SIG-M5 (cell line): Measurements from ENCODE around the gene CDSN.
"Not testable (repeated sequence)": the region's sequence is repeated elsewhere in the genome, so short reads cannot be mapped to it uniquely, and the experiment has no call there.

ENCODE experiments used
- DNase-seq: peaks from one replicate; lab custom pipeline; 2025; lab: John Stamatoyannopoulos, UW

CDSN gene

GRCh38 chr6:31083742-31084354 lies 36.4 kb downstream of the CDSN start:
- no peak for DNase-seq

DNA sequence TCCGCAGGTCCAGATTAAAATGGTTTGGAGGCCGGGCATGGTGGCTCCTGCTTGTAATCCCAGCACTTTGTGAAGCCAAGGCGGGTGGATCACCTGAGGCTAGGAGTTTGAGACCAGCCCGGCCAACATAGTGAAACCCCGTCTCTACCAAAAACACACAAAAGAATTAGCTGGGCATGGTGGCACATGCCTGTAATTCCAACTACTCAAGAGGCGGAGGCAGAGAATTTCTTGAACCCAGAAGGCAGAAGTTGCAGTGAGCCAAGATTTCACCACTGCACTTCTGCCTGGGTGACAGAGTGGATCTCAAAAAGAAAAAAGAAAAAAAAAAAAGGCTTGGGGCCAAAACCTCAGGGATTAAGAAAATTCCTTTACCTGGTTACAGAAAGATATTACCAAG lies 38.4 kb downstream of the CDSN start:
- no peak for DNase-seq

GRCh38 chr6:31079656-31080261 lies 40.5 kb downstream of the CDSN start:
- DNase-seq = no peak

- no peak for DNase-seq
These were observed 43.6 kb downstream of the CDSN start for GRCh38 chr6:31076611-31077010.

GRCh38 chr6:31075528-31075927 lies 44.7 kb downstream of the CDSN start:
- no peak for DNase-seq

DNA sequence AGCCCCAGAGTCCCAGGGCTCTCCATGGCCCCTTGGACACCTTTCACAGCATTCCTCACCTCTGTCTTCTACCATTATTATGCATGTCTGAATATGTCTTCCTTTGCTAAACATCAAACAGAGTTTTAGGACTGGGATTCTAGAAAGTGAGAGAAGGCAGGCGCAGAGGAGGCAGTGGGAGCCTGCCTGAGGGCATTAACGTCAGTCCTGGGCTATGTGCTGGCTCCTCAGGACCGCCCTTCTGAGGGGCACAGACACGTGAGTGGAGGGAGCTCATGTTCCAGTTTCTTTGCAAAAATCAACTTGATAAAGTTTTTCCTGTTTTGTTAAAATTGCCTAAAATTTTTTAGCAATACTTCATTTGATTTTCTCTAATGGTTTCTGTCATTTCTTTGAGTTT lies 45.8 kb downstream of the CDSN start:
- DNase-seq = no peak

DNA sequence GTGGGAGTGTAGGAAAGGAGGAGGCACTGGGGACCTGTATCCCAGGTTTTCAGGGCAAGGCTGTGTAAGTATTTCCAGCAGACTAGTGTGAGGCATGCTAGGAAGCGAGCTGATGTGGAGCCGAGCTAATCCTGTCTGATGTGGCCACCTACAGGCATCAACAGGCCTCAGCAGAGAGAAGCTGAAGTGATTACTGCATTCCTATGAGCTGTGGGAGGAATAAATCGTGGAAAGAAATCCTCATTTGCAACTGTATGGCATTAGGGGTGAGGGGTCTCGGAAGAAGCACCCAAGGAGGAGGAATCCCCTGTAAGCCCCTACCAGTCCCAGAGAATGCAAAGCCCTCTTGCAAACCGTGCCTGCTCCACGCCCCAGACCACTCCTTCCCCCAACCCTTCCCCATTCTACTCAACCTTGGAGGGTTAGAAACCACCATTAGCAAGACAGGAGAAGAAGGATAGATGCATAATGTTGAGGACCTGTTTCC lies 49.5 kb downstream of the CDSN start:
- no peak for DNase-seq

GRCh38 chr6:31068669-31069340 lies 51.4 kb downstream of the CDSN start:
- DNase-seq = no peak

GRCh38 chr6:31067891-31068668 lies 52.2 kb downstream of the CDSN start:
- DNase-seq = not testable (repeated sequence)

DNA sequence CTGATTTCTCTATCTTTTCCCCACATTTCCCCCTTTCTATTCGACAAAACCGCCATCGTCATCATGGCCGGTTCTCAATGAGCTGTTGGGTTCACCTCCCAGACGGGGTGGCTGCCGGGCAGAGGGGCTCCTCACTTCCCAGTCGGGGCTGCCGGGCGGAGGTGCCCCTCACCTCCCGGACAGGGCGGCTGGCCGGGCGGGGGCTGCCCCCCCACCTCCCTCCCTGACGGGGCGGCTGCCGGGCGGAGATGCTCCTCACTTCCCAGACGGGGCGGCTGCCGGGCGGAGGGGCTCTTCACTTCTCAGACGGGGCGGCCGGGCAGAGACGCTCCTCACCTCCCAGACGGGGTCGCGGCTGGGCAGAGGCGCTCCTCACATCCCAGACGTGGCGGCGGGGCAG lies 53.2 kb downstream of the CDSN start:
- not testable (repeated sequence) for DNase-seq

DNA sequence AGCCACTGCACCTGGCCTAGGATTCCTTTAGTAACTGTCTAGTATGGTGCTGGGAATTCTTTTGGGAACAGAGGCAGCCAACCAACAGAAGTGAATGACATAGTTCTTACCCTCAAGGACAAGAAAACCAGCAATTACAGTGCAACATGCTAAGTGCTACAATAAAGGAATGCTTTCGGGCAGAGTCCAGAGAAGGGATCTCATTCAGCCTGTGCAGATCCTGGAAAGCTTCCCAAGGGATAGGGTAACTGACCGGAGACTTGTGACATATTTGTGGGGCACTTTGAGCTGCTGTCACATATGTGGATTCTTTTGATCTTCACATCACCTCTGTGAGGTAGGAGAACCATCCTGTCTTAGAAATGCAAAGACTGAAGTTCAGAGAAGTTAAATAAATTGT lies 54.7 kb downstream of the CDSN start:
- no peak for DNase-seq
